HepG2 (cell line): ENCODE data around the gene YEATS2. TPM values are rescaled to one million over a fixed set of nuclear protein-coding genes. Genes with fewer than 3 reads are reported as not detected.
A peak's percentile ranks its signal among the peaks of the same experiment; 100 is the strongest.

Experiments
- ATAC-seq: fragments of 200-7000 bp; cut with Tn5 transposase; 3 replicates; pipeline ENCODE4 v1.9.1; 2020; ENCODE audit warnings: mild to moderate bottlenecking, moderate library complexity
- BruUV-seq: library from RNA; stranded (reverse); fragments of 400-500 nt; replicated peaks from 2 replicates; lab custom pipeline; 2021; lab: Mats Ljungman, UMichigan
- CTCF ChIA-PET: fragments of 300-600 bp; formaldehyde crosslinking; extraction: SDS; loops from one replicate; lab custom pipeline; 2021; ENCODE audit warnings: low total read pairs, inconsistent platforms, low intra/inter-chr PET ratio; lab: Yijun Ruan, JAX
- POLR2A ChIA-PET: fragments of 350-600 bp; sonication (Branson Sonifier 250); formaldehyde crosslinking; loops from one replicate; lab custom pipeline; 2020; ENCODE audit warnings: antibody characterized with exemption, inconsistent platforms; lab: Yijun Ruan, JAX
- DNase-seq: peaks from one replicate; pipeline ENCODE4 v3.0.0-alpha.2; 2015; ENCODE audit warnings: low spot score
- FAIRE-seq: peaks from 3 replicates; lab custom pipeline; 2011; peaks lifted over from hg19 to GRCh38; lab: Jason Lieb, UNC
- H2AFZ ChIP-seq: one replicate; pipeline ENCODE4 v1.6.1; 2011; ENCODE audit warnings: low read length, inconsistent platforms
- H3K27ac ChIP-seq: fragments of 300-600 bp; 3 replicates; pipeline ENCODE4 v1.8.0; 2011; ENCODE audit warnings: mixed run types, mild to moderate bottlenecking, mixed read lengths, low read length, inconsistent platforms; ENCODE audit not compliant: insufficient read depth; ENCODE audit errors: extremely low read length
- H3K27me3 ChIP-seq, 2 experiments: fragments of 200-600 bp in 1 of 2; 2 replicates in 1 of 2; 3 replicates in 1 of 2; pipeline versions ENCODE4 v1.6.0 to v1.8.0; 2011; ENCODE audit warnings: low read length in 2 of 2, mild to moderate bottlenecking in 2 of 2, moderate library complexity in 2 of 2, inconsistent platforms in 1 of 2; ENCODE audit not compliant: insufficient read depth in 2 of 2, control insufficient read depth in 1 of 2
- H3K36me3 ChIP-seq, 2 experiments: fragments of 200-600 bp in 1 of 2; replicated peaks in 1 of 2; 2 replicates in 1 of 2; 3 replicates in 1 of 2; pipeline versions ENCODE4 v1.5.1 to v1.8.0; 2011; ENCODE audit warnings: low read length in 2 of 2, inconsistent platforms in 1 of 2; ENCODE audit not compliant: insufficient read depth in 2 of 2, control insufficient read depth in 1 of 2
- H3K4me1 ChIP-seq: 2 replicates; pipeline ENCODE4 v1.5.1; 2012; ENCODE audit warnings: low read length, inconsistent platforms; ENCODE audit not compliant: insufficient read depth
- H3K4me2 ChIP-seq: 2 replicates; pipeline ENCODE4 v1.6.0; 2011; ENCODE audit warnings: low read depth, low read length, inconsistent platforms
- H3K4me3 ChIP-seq, 3 experiments: fragments of 200-600 bp in 1 of 3; sonication (generic), shearing (Covaris generic) in 1 of 3; replicated peaks in 1 of 3; 2 replicates each; pipeline ENCODE4 v1.5.1; 2011 to 2016; ENCODE audit warnings: low read length in 3 of 3, inconsistent platforms in 2 of 3, low read depth in 2 of 3, mild to moderate bottlenecking in 2 of 3, control low read depth in 1 of 3, mixed read lengths in 1 of 3; ENCODE audit not compliant: insufficient read depth in 1 of 3
- H3K79me2 ChIP-seq: one replicate; pipeline ENCODE4 v1.6.1; 2011; ENCODE audit warnings: low read length, inconsistent platforms; ENCODE audit not compliant: insufficient read depth
- H3K9ac ChIP-seq: 2 replicates; pipeline ENCODE4 v1.6.0; 2011; ENCODE audit warnings: mild to moderate bottlenecking, low read depth, low read length, inconsistent platforms; ENCODE audit not compliant: insufficient read depth
- H3K9me3 ChIP-seq: 2 replicates; pipeline ENCODE4 v1.5.1; 2012; ENCODE audit warnings: mild to moderate bottlenecking, low read length
- H4K20me1 ChIP-seq: 2 replicates; pipeline ENCODE4 v1.6.0; 2011; ENCODE audit warnings: inconsistent platforms, mild to moderate bottlenecking, low read length, moderate library complexity; ENCODE audit not compliant: insufficient read depth
- ARID2 ChIP-seq: sonication (generic); formaldehyde crosslinking; IDR thresholded peaks from 2 replicates; pipeline ENCODE4 v1.8.1; 2022; ENCODE audit warnings: mild to moderate bottlenecking, missing genetic modification reagents, borderline replicate concordance
- CREB1 ChIP-seq, 2 experiments: fragments of 450-650 bp in 1 of 2; IDR thresholded peaks; 2 replicates each; pipeline ENCODE4 v1.6.1; 2016 to 2017; ENCODE audit warnings: control low read depth in 1 of 2, mild to moderate bottlenecking in 1 of 2, missing compliant biosample characterization in 1 of 2, missing genetic modification characterization in 1 of 2
- ISL2 ChIP-seq: sonication (generic); formaldehyde crosslinking; IDR thresholded peaks from 2 replicates; pipeline ENCODE4 v1.5.0; 2020; ENCODE audit warnings: missing genetic modification reagents
- POLR2G ChIP-seq: fragments of 200-400 bp; formaldehyde crosslinking; IDR thresholded peaks from 2 replicates; pipeline ENCODE4 v1.6.1; 2018; ENCODE audit warnings: mild to moderate bottlenecking, low read depth, low read length, moderate library complexity
- SNAPC2 ChIP-seq: sonication (generic); formaldehyde crosslinking; IDR thresholded peaks from 2 replicates; pipeline ENCODE4 v1.8.1; 2022; ENCODE audit warnings: mild to moderate bottlenecking, missing genetic modification reagents
- THAP9 ChIP-seq: sonication (generic); formaldehyde crosslinking; IDR thresholded peaks from 2 replicates; pipeline ENCODE4; 2020; ENCODE audit warnings: missing genetic modification reagents, mild to moderate bottlenecking, borderline replicate concordance
- ZBTB25 ChIP-seq: IDR thresholded peaks from 2 replicates; pipeline ENCODE4 v1.6.1; 2018; ENCODE audit warnings: missing genetic modification reagents
- ZBTB7A ChIP-seq: sonication (generic); formaldehyde crosslinking; IDR thresholded peaks from 2 replicates; pipeline ENCODE4 v1.8.0; 2022; ENCODE audit warnings: mild to moderate bottlenecking, missing genetic modification reagents
- ZNF282 ChIP-seq: fragments of 450-650 bp; IDR thresholded peaks from 2 replicates; pipeline ENCODE4 v1.6.1; 2018; ENCODE audit not compliant: partially characterized antibody
- ZNF562 ChIP-seq: sonication (generic); formaldehyde crosslinking; IDR thresholded peaks from 2 replicates; pipeline ENCODE4 v1.8.0; 2022; ENCODE audit warnings: missing genetic modification reagents, borderline replicate concordance
- ZNF740 ChIP-seq: sonication (generic); formaldehyde crosslinking; IDR thresholded peaks from 2 replicates; pipeline ENCODE4 v1.4.0; 2020; ENCODE audit warnings: missing genetic modification reagents
- ZSCAN21 ChIP-seq: sonication (generic); formaldehyde crosslinking; IDR thresholded peaks from 2 replicates; pipeline ENCODE4 v1.8.0; 2022; ENCODE audit warnings: mild to moderate bottlenecking, missing genetic modification reagents, moderate library complexity, borderline replicate concordance
- WGBS: methylation state at CpG from one replicate; pipeline ENCODE4 v1.1.6; 2017; ENCODE audit warnings: low lambda C conversion rate; 5-methylcytosine and 5-hydroxymethylcytosine counted together
- in situ Hi-C: cut with HindIII; loops from 2 replicates; pipeline ENCODE4 v1.10.0; 2017; ENCODE audit warnings: low pct_unique_long_range_greater_than_20kb; ENCODE audit not compliant: extremely low pct_ligation_motif_present
- intact Hi-C: fragments of 100-400 bp; cut with micrococcal nuclease; formaldehyde crosslinking; loops from one replicate; pipeline ENCODE4 v1.10.0; 2022; ENCODE audit not compliant: unreplicated experiment
- polyA plus RNA-seq, 8 experiments: library from polyadenylated mRNA; depleted of rRNA in 3 of 8; stranded (reverse) in 7 of 8; unstranded in 1 of 8; fragments of >200 nt; fragmentation: Illumina TruSeq in 4 of 8; extraction: Trizol in 4 of 8; gene quantifications; 2 replicates each; pipeline versions ENCODE4 v1.2.1 to v1.2.3, GENCODE V29; 2011 to 2016; ENCODE audit warnings: low read depth in 4 of 8, missing spikeins in 1 of 8, mixed read lengths in 1 of 8; ENCODE audit not compliant: insufficient read depth in 1 of 8
- total RNA-seq, 5 experiments: library from RNA; depleted of rRNA; stranded (reverse); fragments of >200 nt; fragmentation: Illumina TruSeq; extraction: Trizol; gene quantifications; 2 replicates each; pipeline ENCODE4 v1.2.3, GENCODE V29; 2016; ENCODE audit warnings: low read depth in 1 of 5

Gene YEATS2
- total and polyA plus RNA-seq, 2 of the 13 experiments (the other 11 are each of a cell fraction or from before 2014, with no cell fraction given): 18.6 to 33.7 TPM

GRCh38 chr3:183811638-183812037 is 114.0 kb downstream of the YEATS2 start (continued):
- no peak for TF ChIP-seq ZSCAN21 (CRISPR knock-in tag)

GRCh38 chr3:183812761-183813445 is 115.3 kb downstream of the YEATS2 start:
- no peaks in the 10 kb centered on the region for H3K27me3 ChIP-seq
- CTCF ChIA-PET: no interaction called here
- intact Hi-C loops (no loop called here), in situ Hi-C loops (no loop called here)
- FAIRE-seq: no peak
- no peaks in the 10 kb centered on the region for H3K9me3 ChIP-seq
- no peaks in the 10 kb centered on the region for H4K20me1 ChIP-seq
- peaks cover 13 to 31% of the 10 kb centered on the region in 2 experiments for H3K36me3 ChIP-seq
- H3K79me2 ChIP-seq: no peaks in the 10 kb centered on the region
- POLR2A ChIA-PET: no interaction called here
- ATAC-seq: no peak
- no peak overlapping the region for H3K27ac ChIP-seq
- no peak overlapping the region for H3K4me3 ChIP-seq
- DNase-seq: no peak
- H2AFZ ChIP-seq: no peak overlapping the region
- TF ChIP-seq ISL2 (CRISPR knock-in tag) (no peak), ARID2 (no peak), POLR2G (peak; percentile 33; the same call in 1 of the 2 replicates), ZNF282 (no peak)
- 97% methylated on average over 8 of the region's 8 CpGs for WGBS
- no TSS peak for BruUV-seq
- no peak overlapping the region for H3K9ac ChIP-seq
- no peak overlapping the region for H3K4me2 ChIP-seq
- H3K4me1 ChIP-seq: no peaks in the 10 kb centered on the region; the same call in 1 of the 2 replicates

- Histone ChIP-seq H3K9ac (no peak overlapping the region), H3K27me3 (no peaks in the 10 kb centered on the region), H4K20me1 (no peaks in the 10 kb centered on the region), H3K79me2 (no peaks in the 10 kb centered on the region), H3K36me3 (peaks cover 7 to 20% of the 10 kb centered on the region in 2 experiments), H3K9me3 (no peaks in the 10 kb centered on the region)
- FAIRE-seq: no peak
- in situ Hi-C loops: no loop called here
- no peak for TF ChIP-seq ZNF562 (CRISPR knock-in tag)
- TF ChIP-seq ZBTB25 (CRISPR knock-in tag): no peak
- no peak for TF ChIP-seq ZBTB7A (CRISPR knock-in tag)
- TF ChIP-seq CREB1 (IDR thresholded peaks at IDR 0.05): no peak
- no peak for TF ChIP-seq CREB1 (CRISPR knock-in tag; IDR thresholded peaks at IDR 0.05)
- TF ChIP-seq THAP9 (CRISPR knock-in tag): no peak
- no peak for TF ChIP-seq SNAPC2
- TF ChIP-seq ZNF740 (CRISPR knock-in tag): no peak
- TF ChIP-seq, all 625 proteins: peak for 0
- intact Hi-C loops: no loop called here
- no peaks in the 10 kb centered on the region; the same call in 1 of the 2 replicates for H3K4me1 ChIP-seq
- ChIA-PET CTCF (no interaction called here), POLR2A (no interaction called here)
- no peak overlapping the region for H3K27ac ChIP-seq
- DNase-seq (no peak), ATAC-seq (no peak)
- H3K4me3 ChIP-seq: no peak overlapping the region
- 94% methylated on average over 1 of the region's 1 CpG for WGBS
- no TSS peak for BruUV-seq
- no peak overlapping the region for H3K4me2 ChIP-seq
- no peak overlapping the region for H2AFZ ChIP-seq
Measured at GRCh38 chr3:183814240-183814639, 116.6 kb downstream of the YEATS2 start.
